Upper lobe of left lung (tissue), 4 donors: ENCODE data around the gene MN1.

Experiments used
- CTCF ChIP-seq, 6 experiments: fragments of 450-650 bp in 4 of 6; fragments of 200-600 bp in 2 of 6; sonication (generic) in 2 of 6; IDR thresholded peaks; one replicate each; pipeline ENCODE4 v1.5.1; 2016 to 2019; ENCODE audit warnings: antibody characterized with exemption in 6 of 6
- POLR2A ChIP-seq, 4 donors: fragments of 450-650 bp; IDR thresholded peaks; one replicate each; pipeline ENCODE4 v1.5.1; 2016 to 2017; ENCODE audit warnings: antibody characterized with exemption in 4 of 4, mild to moderate bottlenecking in 2 of 4

- no peak for TF ChIP-seq POLR2A (IDR thresholded peaks at IDR 0.05)
- no peak for TF ChIP-seq CTCF (IDR thresholded peaks at IDR 0.05)
These were observed 7.1 kb upstream of the MN1 start for GRCh38 chr22:27808451-27809225.
